SKM-1 (cell line): ENCODE data around the gene SDHB.

Experiments used
- DNase-seq: peaks from one replicate; lab custom pipeline; 2025; ENCODE audit not compliant: unreplicated experiment; lab: John Stamatoyannopoulos, UW

SDHB gene

DNA sequence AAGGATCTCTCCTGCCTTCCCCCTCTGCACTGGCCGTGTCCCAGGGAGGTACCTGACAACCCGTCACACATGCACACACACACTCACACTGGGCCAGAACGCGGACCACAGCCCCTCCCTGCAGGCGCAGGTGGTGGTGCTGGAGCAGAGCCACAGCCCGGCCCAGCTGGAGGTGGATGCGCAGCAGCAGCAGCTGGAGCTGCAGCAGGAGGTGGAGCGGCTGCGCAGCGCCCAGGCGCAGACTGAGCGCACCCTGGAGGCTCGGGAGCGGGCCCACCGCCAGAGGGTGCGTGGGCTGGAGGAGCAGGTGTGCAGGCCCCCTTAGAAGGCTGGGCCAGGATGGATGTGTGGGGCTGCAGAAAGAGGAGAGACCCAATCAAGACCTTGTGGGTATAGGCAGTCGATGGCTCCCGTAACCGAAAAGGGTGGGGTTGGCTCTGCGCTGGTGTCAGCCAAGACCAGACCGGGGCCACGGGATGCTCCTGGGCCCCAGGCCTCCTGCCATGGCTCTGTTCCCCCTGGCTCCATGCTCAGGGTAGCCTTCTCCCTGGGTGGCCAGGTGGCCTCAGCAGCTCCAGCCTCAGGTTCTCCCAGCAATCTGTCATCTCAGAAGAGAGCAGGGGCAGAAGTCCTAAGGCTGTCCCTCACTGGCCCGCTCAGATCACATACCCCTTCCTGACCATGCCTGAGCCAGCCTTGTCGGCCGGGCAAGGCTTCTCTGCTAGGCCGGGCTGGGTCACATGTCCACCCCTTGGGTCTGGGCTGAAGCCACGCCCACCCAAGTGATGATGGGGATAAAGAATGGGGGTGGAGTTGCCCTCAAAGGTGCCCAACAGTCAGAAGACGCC, 82.3 kb downstream of the SDHB start:
- no peak for DNase-seq

DNA sequence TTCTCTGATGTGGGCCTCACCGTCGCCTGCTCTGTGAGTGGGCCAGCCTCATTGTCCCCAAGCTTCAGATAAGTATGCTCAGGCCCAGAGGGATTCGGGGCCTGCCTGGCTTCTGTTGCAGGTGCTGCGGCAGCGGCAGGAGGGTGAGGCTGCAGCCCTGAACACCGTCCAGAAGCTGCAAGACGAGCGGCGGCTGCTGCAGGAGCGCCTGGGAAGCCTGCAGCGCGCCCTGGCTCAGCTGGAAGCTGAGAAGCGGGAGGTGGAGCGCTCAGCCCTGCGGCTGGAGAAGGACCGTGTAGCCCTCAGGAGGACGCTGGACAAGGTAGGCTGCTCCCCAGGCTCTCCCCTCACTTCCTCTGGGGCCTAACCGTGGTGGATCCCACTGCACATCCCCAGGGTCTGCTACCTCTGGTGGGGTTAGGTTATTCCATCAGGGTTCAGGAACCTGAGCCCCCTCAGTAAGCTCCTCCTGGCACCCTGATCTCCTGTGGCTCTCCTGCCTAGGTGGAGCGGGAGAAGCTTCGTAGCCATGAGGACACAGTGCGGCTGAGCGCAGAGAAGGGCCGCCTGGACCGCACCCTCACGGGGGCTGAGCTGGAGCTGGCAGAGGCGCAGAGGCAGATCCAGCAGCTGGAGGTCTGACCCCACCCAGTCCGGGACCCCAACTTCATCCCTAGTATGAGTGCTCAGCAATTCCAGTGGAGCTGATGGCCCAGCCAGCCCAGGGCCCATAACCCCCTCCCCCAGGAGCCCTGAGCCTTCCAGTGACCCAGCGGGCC, 83.5 kb downstream of the SDHB start:
- DNase-seq = no peak

DNA sequence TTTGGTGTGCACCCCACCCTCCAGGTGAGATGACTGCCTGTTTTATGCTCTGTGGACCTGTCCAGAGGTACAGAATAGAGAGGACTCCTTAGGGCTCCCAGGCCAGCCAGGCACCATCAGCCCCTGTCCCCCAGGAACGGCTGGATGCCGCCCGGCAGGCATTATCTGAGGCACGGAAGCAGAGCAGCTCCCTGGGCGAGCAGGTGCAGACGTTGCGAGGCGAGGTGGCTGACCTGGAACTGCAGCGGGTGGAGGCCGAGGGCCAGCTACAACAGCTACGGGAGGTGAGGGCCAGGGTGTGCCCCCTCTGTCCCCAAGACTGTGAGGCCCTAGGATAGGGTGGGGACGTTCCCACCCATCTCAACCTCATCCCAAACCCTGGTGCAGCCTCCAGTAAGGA, 84.2 kb downstream of the SDHB start:
- no peak for DNase-seq

DNA sequence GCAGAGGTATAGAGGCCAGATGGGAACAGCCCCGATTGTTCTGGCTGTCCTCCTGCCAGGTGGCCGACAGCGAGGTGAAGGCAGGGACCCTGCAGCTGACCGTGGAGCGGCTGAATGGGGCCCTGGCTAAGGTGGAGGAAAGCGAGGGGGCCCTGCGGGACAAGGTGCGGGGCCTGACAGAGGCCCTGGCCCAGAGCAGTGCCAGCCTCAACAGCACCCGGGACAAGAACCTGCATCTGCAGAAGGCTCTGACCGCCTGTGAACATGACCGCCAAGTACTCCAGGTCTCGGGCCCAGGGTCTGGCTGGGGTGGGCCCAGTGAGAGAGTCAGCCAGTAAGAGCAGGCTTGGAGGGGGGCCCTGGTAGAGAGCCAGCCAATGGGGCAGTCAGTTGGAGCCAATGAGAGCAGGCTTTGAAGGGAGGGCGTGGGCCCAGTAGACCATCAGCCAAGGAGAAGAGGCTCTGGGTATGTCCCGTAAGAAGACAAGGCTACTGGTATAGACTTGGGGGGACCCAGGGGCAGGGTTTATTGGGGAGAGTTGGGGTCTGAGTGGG, 84.7 kb downstream of the SDHB start:
- no peak for DNase-seq
